ENCODE results near the gene STAT6. TPM values are rescaled to one million over a fixed set of nuclear protein-coding genes. Genes with fewer than 3 reads are reported as not detected.

Gene STAT6
- polyA plus RNA-seq, 1 donor (not counting 4 experiments of a cell fraction or from before 2014, with no cell fraction given): 113 TPM

DNA sequence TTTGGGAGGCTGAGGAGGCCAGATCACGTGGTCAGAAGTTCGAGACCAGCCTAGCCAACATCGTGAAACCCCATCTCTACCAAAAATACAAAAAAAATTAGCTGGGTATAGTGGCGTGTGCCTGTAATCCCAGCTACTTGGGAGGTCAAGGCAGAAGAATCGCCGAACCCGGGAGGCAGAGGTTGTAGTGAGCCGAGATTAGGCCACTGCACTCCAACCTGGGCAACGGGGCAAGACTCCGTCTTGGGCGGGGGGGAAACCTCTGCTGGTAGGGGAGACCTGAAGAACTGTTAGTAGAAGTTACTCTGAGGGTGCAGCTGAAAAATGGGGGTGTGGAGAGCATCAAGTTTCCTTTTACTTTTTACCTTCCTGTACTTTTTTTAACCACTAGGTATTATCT lies 14.9 kb upstream of the STAT6 start:
- H3K79me2 ChIP-seq (ENCODE audit: control insufficient read depth, insufficient read depth, low read length): no peaks in the 10 kb centered on the region
- no peaks in the 10 kb centered on the region for H3K27me3 ChIP-seq (ENCODE audit: control insufficient read depth, extremely low read depth, insufficient read depth, low read length)
- H3K27ac ChIP-seq (ENCODE audit: control insufficient read depth, insufficient read depth, low read length): no peak overlapping the region
- no peaks in the 10 kb centered on the region for H3K9me1 ChIP-seq (ENCODE audit: control insufficient read depth, extremely low read depth, insufficient read depth, low read length)
- no peak overlapping the region for H2AFZ ChIP-seq (ENCODE audit: control insufficient read depth, low read length)
- no peak overlapping the region for H3K4me3 ChIP-seq (ENCODE audit: control insufficient read depth in 2 of 3, extremely low read depth in 1 of 3, insufficient read depth in 2 of 3, low read depth in 1 of 3, low read length in 3 of 3)
- H3K9ac ChIP-seq (ENCODE audit: control insufficient read depth, extremely low read depth, insufficient read depth, low read length): no peak overlapping the region
- DNase-seq (ENCODE audit: low read depth, low spot score) (no peak), FAIRE-seq (no peak)
- no peak overlapping the region for H3K4me2 ChIP-seq (ENCODE audit: control insufficient read depth, extremely low read depth, insufficient read depth, low read depth, low read length)
- dilution Hi-C loops (cut with MboI; ENCODE audit: extremely low pct_ligation_motif_present, low sequenced_read_pairs): no loop called here
- no peaks in the 10 kb centered on the region for H3K9me3 ChIP-seq (ENCODE audit: control insufficient read depth, low read depth, low read length)
- no peaks in the 10 kb centered on the region for H4K20me1 ChIP-seq (ENCODE audit: control insufficient read depth, extremely low read depth, insufficient read depth, low read length)
- peaks cover 16% of the 10 kb centered on the region for H3K4me1 ChIP-seq (ENCODE audit: control insufficient read depth, extremely low read depth, insufficient read depth, low read length)
- H3K36me3 ChIP-seq (ENCODE audit: control insufficient read depth in 2 of 2, extremely low read depth in 1 of 2, insufficient read depth in 2 of 2, low read length in 2 of 2): no peaks in the 10 kb centered on the region
- TF ChIP-seq EZH2 (IDR thresholded peaks at IDR 0.05; ENCODE audit: low read length): no peak
- TF ChIP-seq, protein P1, sequence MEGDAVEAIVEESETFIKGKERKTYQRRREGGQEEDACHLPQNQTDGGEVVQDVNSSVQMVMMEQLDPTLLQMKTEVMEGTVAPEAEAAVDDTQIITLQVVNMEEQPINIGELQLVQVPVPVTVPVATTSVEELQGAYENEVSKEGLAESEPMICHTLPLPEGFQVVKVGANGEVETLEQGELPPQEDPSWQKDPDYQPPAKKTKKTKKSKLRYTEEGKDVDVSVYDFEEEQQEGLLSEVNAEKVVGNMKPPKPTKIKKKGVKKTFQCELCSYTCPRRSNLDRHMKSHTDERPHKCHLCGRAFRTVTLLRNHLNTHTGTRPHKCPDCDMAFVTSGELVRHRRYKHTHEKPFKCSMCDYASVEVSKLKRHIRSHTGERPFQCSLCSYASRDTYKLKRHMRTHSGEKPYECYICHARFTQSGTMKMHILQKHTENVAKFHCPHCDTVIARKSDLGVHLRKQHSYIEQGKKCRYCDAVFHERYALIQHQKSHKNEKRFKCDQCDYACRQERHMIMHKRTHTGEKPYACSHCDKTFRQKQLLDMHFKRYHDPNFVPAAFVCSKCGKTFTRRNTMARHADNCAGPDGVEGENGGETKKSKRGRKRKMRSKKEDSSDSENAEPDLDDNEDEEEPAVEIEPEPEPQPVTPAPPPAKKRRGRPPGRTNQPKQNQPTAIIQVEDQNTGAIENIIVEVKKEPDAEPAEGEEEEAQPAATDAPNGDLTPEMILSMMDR (optimal IDR thresholded peaks at IDR 0.05 in 1 of 3, IDR thresholded peaks at IDR 0.05 in 1 of 3, conservative IDR thresholded peaks at IDR 0.05 in 1 of 3; ENCODE audit: extremely low read depth in 1 of 3, insufficient read depth in 2 of 3, low read length in 3 of 3): no peak

DNA sequence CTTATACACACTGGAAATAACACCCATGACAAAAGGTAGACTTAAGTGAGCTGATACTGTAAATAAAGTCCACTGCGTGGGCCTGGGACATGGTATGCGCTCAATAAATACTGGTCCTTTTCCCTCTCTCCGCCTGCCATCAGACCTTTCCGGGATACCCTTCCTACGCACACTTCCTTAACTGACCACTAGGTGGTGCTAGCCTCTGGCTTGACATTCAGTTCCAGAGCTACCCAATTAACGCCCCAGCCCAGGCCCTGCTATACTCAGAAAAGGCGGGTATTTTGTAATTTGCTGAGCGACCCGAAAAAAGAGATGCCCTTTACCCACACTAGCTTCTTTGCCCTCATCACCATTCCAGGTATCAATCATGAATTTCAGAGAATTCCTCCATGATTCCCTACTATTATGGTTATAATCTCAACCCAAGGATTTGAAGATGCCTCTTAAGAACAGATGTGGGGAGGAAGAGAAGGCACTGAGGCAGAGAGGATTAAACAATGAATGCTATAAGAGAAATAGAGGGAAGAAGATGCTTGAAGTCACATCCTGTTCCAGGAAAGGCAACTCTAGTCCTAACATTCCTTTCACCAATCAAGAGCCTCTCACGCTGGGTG lies 13.2 kb upstream of the STAT6 start:
- no peak for DNase-seq (ENCODE audit: low read depth, low spot score)
- Histone ChIP-seq H3K27me3 (ENCODE audit: control insufficient read depth, extremely low read depth, insufficient read depth, low read length) (no peaks in the 10 kb centered on the region), H3K27ac (ENCODE audit: control insufficient read depth, insufficient read depth, low read length) (no peak overlapping the region), H4K20me1 (ENCODE audit: control insufficient read depth, extremely low read depth, insufficient read depth, low read length) (no peaks in the 10 kb centered on the region), H3K79me2 (ENCODE audit: control insufficient read depth, insufficient read depth, low read length) (no peaks in the 10 kb centered on the region), H3K9me1 (ENCODE audit: control insufficient read depth, extremely low read depth, insufficient read depth, low read length) (no peaks in the 10 kb centered on the region), H3K36me3 (ENCODE audit: control insufficient read depth in 2 of 2, extremely low read depth in 1 of 2, insufficient read depth in 2 of 2, low read length in 2 of 2) (no peaks in the 10 kb centered on the region), H2AFZ (ENCODE audit: control insufficient read depth, low read length) (no peak overlapping the region), H3K9me3 (ENCODE audit: control insufficient read depth, low read depth, low read length) (no peaks in the 10 kb centered on the region), H3K4me1 (ENCODE audit: control insufficient read depth, extremely low read depth, insufficient read depth, low read length) (peaks cover 16% of the 10 kb centered on the region), H3K4me3 (ENCODE audit: control insufficient read depth in 2 of 3, extremely low read depth in 1 of 3, insufficient read depth in 2 of 3, low read depth in 1 of 3, low read length in 3 of 3) (no peak overlapping the region), H3K4me2 (ENCODE audit: control insufficient read depth, extremely low read depth, insufficient read depth, low read depth, low read length) (no peak overlapping the region), H3K9ac (ENCODE audit: control insufficient read depth, extremely low read depth, insufficient read depth, low read length) (no peak overlapping the region)
- TF ChIP-seq, protein P1 (optimal IDR thresholded peaks at IDR 0.05 in 1 of 3, IDR thresholded peaks at IDR 0.05 in 1 of 3, conservative IDR thresholded peaks at IDR 0.05 in 1 of 3; ENCODE audit: extremely low read depth in 1 of 3, insufficient read depth in 2 of 3, low read length in 3 of 3): peak; percentile 90 to 98 (median 98)
- no peak for TF ChIP-seq EZH2 (IDR thresholded peaks at IDR 0.05; ENCODE audit: low read length)
- dilution Hi-C loops (cut with MboI; ENCODE audit: extremely low pct_ligation_motif_present, low sequenced_read_pairs): no loop called here
- FAIRE-seq: no peak

Data from keratinocyte (primary cell).